ENCODE measurements around the gene SCAI.
"Not testable (repeated sequence)": the region's sequence is repeated elsewhere in the genome, so short reads cannot be mapped to it uniquely, and the experiment has no call there.

Gene SCAI

GRCh38 chr9:125110464-125110863 lies 32.9 kb downstream of the SCAI start:
- TF ChIP-seq ZFP30 (CRISPR knock-in tag; IDR thresholded peaks at IDR 0.05), result no peak
- no peak for TF ChIP-seq RARB (CRISPR knock-in tag; IDR thresholded peaks at IDR 0.05)
- no peak for TF ChIP-seq PPARA (CRISPR knock-in tag; IDR thresholded peaks at IDR 0.05; ENCODE audit: borderline replicate concordance)
- TF ChIP-seq TOX (CRISPR knock-in tag; IDR thresholded peaks at IDR 0.05; ENCODE audit: borderline replicate concordance), result no peak
- TF ChIP-seq ARNTL (CRISPR knock-in tag; IDR thresholded peaks at IDR 0.05; ENCODE audit: borderline replicate concordance, low read depth), result no peak
- TF ChIP-seq ZNF70 (CRISPR knock-in tag; IDR thresholded peaks at IDR 0.05), result no peak
- TF ChIP-seq BACH2 (CRISPR knock-in tag; IDR thresholded peaks at IDR 0.05; ENCODE audit: borderline replicate concordance), result no peak
- TF ChIP-seq CSDC2 (CRISPR knock-in tag; IDR thresholded peaks at IDR 0.05), result no peak
- no peak for TF ChIP-seq ZNF8 (CRISPR knock-in tag; IDR thresholded peaks at IDR 0.05)
- no peak for TF ChIP-seq PATZ1 (CRISPR knock-in tag; IDR thresholded peaks at IDR 0.05; ENCODE audit: borderline replicate concordance)
- no peak for TF ChIP-seq CREB5 (CRISPR knock-in tag; IDR thresholded peaks at IDR 0.05; ENCODE audit: low read depth)
- TF ChIP-seq POU6F1 (CRISPR knock-in tag; IDR thresholded peaks at IDR 0.05; ENCODE audit: borderline replicate concordance, low read depth), result no peak
- TF ChIP-seq ISL1 (CRISPR knock-in tag; IDR thresholded peaks at IDR 0.05), result no peak
- TF ChIP-seq SNAI2 (CRISPR knock-in tag; IDR thresholded peaks at IDR 0.05), result no peak
- TF ChIP-seq ZC3H10 (CRISPR knock-in tag; IDR thresholded peaks at IDR 0.05), result no peak
- no peak for TF ChIP-seq ESRRG (CRISPR knock-in tag; IDR thresholded peaks at IDR 0.05)
- TF ChIP-seq OSR1 (CRISPR knock-in tag; IDR thresholded peaks at IDR 0.05), result no peak
- TF ChIP-seq ZFP3 (CRISPR knock-in tag; IDR thresholded peaks at IDR 0.05), result no peak
- no peak for TF ChIP-seq TCF4 (CRISPR knock-in tag; IDR thresholded peaks at IDR 0.05; ENCODE audit: borderline replicate concordance)
- no peak for ATAC-seq

- ATAC-seq, result not testable (repeated sequence)
These were observed 34.8 kb downstream of the SCAI start for GRCh38 chr9:125108541-125108940.

GRCh38 chr9:125106285-125106893 lies 36.9 kb downstream of the SCAI start:
- TF ChIP-seq TOX (CRISPR knock-in tag; IDR thresholded peaks at IDR 0.05; ENCODE audit: borderline replicate concordance) (0 out of 2 replicates have a peak, but pooled peaks have one; percentile 20), OSR1 (CRISPR knock-in tag; IDR thresholded peaks at IDR 0.05) (no peak), TCF4 (CRISPR knock-in tag; IDR thresholded peaks at IDR 0.05; ENCODE audit: borderline replicate concordance) (no peak), ISL1 (CRISPR knock-in tag; IDR thresholded peaks at IDR 0.05) (peak; percentile 38; the same call in 1 of the 2 replicates), CREB5 (CRISPR knock-in tag; IDR thresholded peaks at IDR 0.05; ENCODE audit: low read depth) (no peak), PATZ1 (CRISPR knock-in tag; IDR thresholded peaks at IDR 0.05; ENCODE audit: borderline replicate concordance) (no peak), GLIS3 (CRISPR knock-in tag; IDR thresholded peaks at IDR 0.05) (no peak), TSHZ2 (CRISPR knock-in tag; IDR thresholded peaks at IDR 0.05) (no peak), ZFP30 (CRISPR knock-in tag; IDR thresholded peaks at IDR 0.05) (no peak), BACH2 (CRISPR knock-in tag; IDR thresholded peaks at IDR 0.05; ENCODE audit: borderline replicate concordance) (no peak)
- peak; percentile 90 for ATAC-seq

Data from SK-N-SH treated with all-trans-retinoic acid at 6 μM for 48 hours (cell line).